ENCODE measurements around the gene PIGK. TPM values are rescaled to one million over a fixed set of nuclear protein-coding genes. Genes with fewer than 3 reads are reported as not detected.
"Not testable (repeated sequence)": the region's sequence is repeated elsewhere in the genome, so short reads cannot be mapped to it uniquely, and the experiment has no call there.

PIGK gene
- polyA plus RNA-seq, 1 donor (not counting 4 experiments of a cell fraction or from before 2014, with no cell fraction given): 29.4 TPM

GRCh38 chr1:77168358-77168757 is 50.9 kb downstream of the PIGK start:
- H2AFZ ChIP-seq (ENCODE audit: control insufficient read depth, low read length): no peak overlapping the region
- no peaks in the 10 kb centered on the region for H3K4me1 ChIP-seq (ENCODE audit: control insufficient read depth, extremely low read depth, insufficient read depth, low read length)
- dilution Hi-C loops (cut with MboI; ENCODE audit: extremely low pct_ligation_motif_present, low sequenced_read_pairs): no loop called here
- no peak overlapping the region for H3K27ac ChIP-seq (ENCODE audit: control insufficient read depth, insufficient read depth, low read length)
- H3K4me3 ChIP-seq (ENCODE audit: control insufficient read depth in 2 of 3, extremely low read depth in 1 of 3, insufficient read depth in 2 of 3, low read depth in 1 of 3, low read length in 3 of 3): no peak overlapping the region
- H3K9me3 ChIP-seq (ENCODE audit: control insufficient read depth, low read depth, low read length): no peaks in the 10 kb centered on the region
- H3K27me3 ChIP-seq (ENCODE audit: control insufficient read depth, extremely low read depth, insufficient read depth, low read length): no peaks in the 10 kb centered on the region
- H3K9me1 ChIP-seq (ENCODE audit: control insufficient read depth, extremely low read depth, insufficient read depth, low read length): no peaks in the 10 kb centered on the region
- H4K20me1 ChIP-seq (ENCODE audit: control insufficient read depth, extremely low read depth, insufficient read depth, low read length): no peaks in the 10 kb centered on the region
- TF ChIP-seq CTCF (optimal IDR thresholded peaks at IDR 0.05 in 1 of 3, IDR thresholded peaks at IDR 0.05 in 1 of 3, conservative IDR thresholded peaks at IDR 0.05 in 1 of 3; ENCODE audit: extremely low read depth in 1 of 3, insufficient read depth in 2 of 3, low read length in 3 of 3): no peak
- TF ChIP-seq EZH2 (IDR thresholded peaks at IDR 0.05; ENCODE audit: low read length): no peak
- H3K36me3 ChIP-seq (ENCODE audit: control insufficient read depth in 2 of 2, extremely low read depth in 1 of 2, insufficient read depth in 2 of 2, low read length in 2 of 2): no peaks in the 10 kb centered on the region
- H3K9ac ChIP-seq (ENCODE audit: control insufficient read depth, extremely low read depth, insufficient read depth, low read length): no peak overlapping the region
- no peak overlapping the region for H3K4me2 ChIP-seq (ENCODE audit: control insufficient read depth, extremely low read depth, insufficient read depth, low read depth, low read length)
- DNase-seq (ENCODE audit: low read depth, low spot score): no peak
- no peak for FAIRE-seq
- no peaks in the 10 kb centered on the region for H3K79me2 ChIP-seq (ENCODE audit: control insufficient read depth, insufficient read depth, low read length)

GRCh38 chr1:77164434-77164944 is 54.7 kb downstream of the PIGK start:
- no peaks in the 10 kb centered on the region for H3K79me2 ChIP-seq (ENCODE audit: control insufficient read depth, insufficient read depth, low read length)
- DNase-seq (ENCODE audit: low read depth, low spot score) (no peak), FAIRE-seq (no peak)
- no peaks in the 10 kb centered on the region for H3K9me1 ChIP-seq (ENCODE audit: control insufficient read depth, extremely low read depth, insufficient read depth, low read length)
- no peak overlapping the region for H2AFZ ChIP-seq (ENCODE audit: control insufficient read depth, low read length)
- H3K4me1 ChIP-seq (ENCODE audit: control insufficient read depth, extremely low read depth, insufficient read depth, low read length): no peaks in the 10 kb centered on the region
- dilution Hi-C loops (cut with MboI; ENCODE audit: extremely low pct_ligation_motif_present, low sequenced_read_pairs): no loop called here
- H3K9ac ChIP-seq (ENCODE audit: control insufficient read depth, extremely low read depth, insufficient read depth, low read length): no peak overlapping the region
- TF ChIP-seq CTCF (optimal IDR thresholded peaks at IDR 0.05 in 1 of 3, IDR thresholded peaks at IDR 0.05 in 1 of 3, conservative IDR thresholded peaks at IDR 0.05 in 1 of 3; ENCODE audit: extremely low read depth in 1 of 3, insufficient read depth in 2 of 3, low read length in 3 of 3) (no peak), EZH2 (IDR thresholded peaks at IDR 0.05; ENCODE audit: low read length) (no peak)
- no peak overlapping the region for H3K4me2 ChIP-seq (ENCODE audit: control insufficient read depth, extremely low read depth, insufficient read depth, low read depth, low read length)
- no peak overlapping the region for H3K27ac ChIP-seq (ENCODE audit: control insufficient read depth, insufficient read depth, low read length)
- no peaks in the 10 kb centered on the region for H3K9me3 ChIP-seq (ENCODE audit: control insufficient read depth, low read depth, low read length)
- H4K20me1 ChIP-seq (ENCODE audit: control insufficient read depth, extremely low read depth, insufficient read depth, low read length): no peaks in the 10 kb centered on the region
- H3K27me3 ChIP-seq (ENCODE audit: control insufficient read depth, extremely low read depth, insufficient read depth, low read length): no peaks in the 10 kb centered on the region
- no peak overlapping the region for H3K4me3 ChIP-seq (ENCODE audit: control insufficient read depth in 2 of 3, extremely low read depth in 1 of 3, insufficient read depth in 2 of 3, low read depth in 1 of 3, low read length in 3 of 3)
- H3K36me3 ChIP-seq (ENCODE audit: control insufficient read depth in 2 of 2, extremely low read depth in 1 of 2, insufficient read depth in 2 of 2, low read length in 2 of 2): no peaks in the 10 kb centered on the region

GRCh38 chr1:77159706-77160105 is 59.5 kb downstream of the PIGK start:
- H4K20me1 ChIP-seq (ENCODE audit: control insufficient read depth, extremely low read depth, insufficient read depth, low read length); H3K9me3 ChIP-seq (ENCODE audit: control insufficient read depth, low read depth, low read length); H3K9ac ChIP-seq (ENCODE audit: control insufficient read depth, extremely low read depth, insufficient read depth, low read length); dilution Hi-C loops (cut with MboI; ENCODE audit: extremely low pct_ligation_motif_present, low sequenced_read_pairs); FAIRE-seq; H3K36me3 ChIP-seq (ENCODE audit: control insufficient read depth in 2 of 2, extremely low read depth in 1 of 2, insufficient read depth in 2 of 2, low read length in 2 of 2); H3K9me1 ChIP-seq (ENCODE audit: control insufficient read depth, extremely low read depth, insufficient read depth, low read length); H2AFZ ChIP-seq (ENCODE audit: control insufficient read depth, low read length); H3K4me1 ChIP-seq (ENCODE audit: control insufficient read depth, extremely low read depth, insufficient read depth, low read length); H3K4me2 ChIP-seq (ENCODE audit: control insufficient read depth, extremely low read depth, insufficient read depth, low read depth, low read length); H3K79me2 ChIP-seq (ENCODE audit: control insufficient read depth, insufficient read depth, low read length); DNase-seq (ENCODE audit: low read depth, low spot score); H3K27ac ChIP-seq (ENCODE audit: control insufficient read depth, insufficient read depth, low read length); H3K4me3 ChIP-seq (ENCODE audit: control insufficient read depth in 2 of 3, extremely low read depth in 1 of 3, insufficient read depth in 2 of 3, low read depth in 1 of 3, low read length in 3 of 3); H3K27me3 ChIP-seq (ENCODE audit: control insufficient read depth, extremely low read depth, insufficient read depth, low read length): not testable (repeated sequence)

Measured in keratinocyte (primary cell).